H1 (cell line): ENCODE results near the gene NDC1.

Experiments
- CBX5 ChIP-seq: fragments of 300-800, 300-1000 bp; sonication (generic); IDR thresholded peaks from 2 replicates; pipeline ENCODE4 v1.7.1; 2016; ENCODE audit warnings: antibody characterized with exemption, low read length, low read depth
- CTCF ChIP-seq, 3 experiments: IDR thresholded peaks; 1 replicate in 2 of 3; 2 replicates in 1 of 3; pipeline versions ENCODE4 v1.5.1 to v1.6.1; 2011; ENCODE audit warnings: low read length in 3 of 3, mild to moderate bottlenecking in 3 of 3, inconsistent platforms in 2 of 3, low read depth in 1 of 3, moderate library complexity in 1 of 3; ENCODE audit not compliant: insufficient read depth in 1 of 3; ENCODE audit errors: control extremely low read depth in 1 of 3
- EP300 ChIP-seq, 2 experiments: IDR thresholded peaks; 1 replicate in 1 of 2; 2 replicates in 1 of 2; pipeline ENCODE4 v1.6.1; 2011 to 2012; ENCODE audit warnings: low read depth in 2 of 2, low read length in 2 of 2, mild to moderate bottlenecking in 2 of 2, borderline replicate concordance in 1 of 2, inconsistent platforms in 1 of 2, moderate library complexity in 1 of 2
- EZH2 ChIP-seq: fragments of 200-600 bp; sonication (generic); IDR thresholded peaks from 2 replicates; pipeline ENCODE4 v1.7.1; 2012; ENCODE audit warnings: low read depth, mild to moderate bottlenecking, moderate library complexity, low read length, inconsistent platforms; ENCODE audit not compliant: severe bottlenecking
- JUND ChIP-seq: IDR thresholded peaks from 2 replicates; pipeline ENCODE4 v1.6.1; 2011; ENCODE audit warnings: mild to moderate bottlenecking, improper control_type of control experiment, low read length
- POLR2A ChIP-seq, 2 experiments: IDR thresholded peaks; 1 replicate in 1 of 2; 2 replicates in 1 of 2; pipeline ENCODE4 v1.6.1; 2011; ENCODE audit warnings: low read depth in 2 of 2, low read length in 2 of 2, mild to moderate bottlenecking in 2 of 2; ENCODE audit errors: control extremely low read depth in 1 of 2
- POLR2AphosphoS5 ChIP-seq: IDR thresholded peaks from 2 replicates; pipeline ENCODE4 v1.6.1; 2011; ENCODE audit warnings: low read depth, low read length
- RAD21 ChIP-seq, 2 experiments: IDR thresholded peaks in 1 of 2; conservative IDR thresholded peaks in 1 of 2; 2 replicates each; pipeline ENCODE4 v1.6.1; 2011; ENCODE audit warnings: low read depth in 2 of 2, low read length in 2 of 2, improper control_type of control experiment in 1 of 2, inconsistent platforms in 1 of 2, mild to moderate bottlenecking in 1 of 2, moderate library complexity in 1 of 2
- SP1 ChIP-seq: IDR thresholded peaks from 2 replicates; pipeline ENCODE4 v1.6.1; 2011; ENCODE audit warnings: low read depth, low read length
- ZNF274 ChIP-seq: IDR thresholded peaks from 2 replicates; pipeline ENCODE4 v1.7.0; 2012; ENCODE audit warnings: low read length, borderline replicate concordance; ENCODE audit errors: extremely low read depth
- TF ChIP-seq, protein P1 (sequence below): IDR thresholded peaks from 2 replicates; pipeline ENCODE4 v1.6.1; 2012; ENCODE audit warnings: low read length, inconsistent platforms
- TF ChIP-seq, protein P2 (sequence below): IDR thresholded peaks from 2 replicates; pipeline ENCODE4 v1.6.1; 2012; ENCODE audit warnings: inconsistent platforms

- no peak for TF ChIP-seq JUND
- TF ChIP-seq, protein P1, sequence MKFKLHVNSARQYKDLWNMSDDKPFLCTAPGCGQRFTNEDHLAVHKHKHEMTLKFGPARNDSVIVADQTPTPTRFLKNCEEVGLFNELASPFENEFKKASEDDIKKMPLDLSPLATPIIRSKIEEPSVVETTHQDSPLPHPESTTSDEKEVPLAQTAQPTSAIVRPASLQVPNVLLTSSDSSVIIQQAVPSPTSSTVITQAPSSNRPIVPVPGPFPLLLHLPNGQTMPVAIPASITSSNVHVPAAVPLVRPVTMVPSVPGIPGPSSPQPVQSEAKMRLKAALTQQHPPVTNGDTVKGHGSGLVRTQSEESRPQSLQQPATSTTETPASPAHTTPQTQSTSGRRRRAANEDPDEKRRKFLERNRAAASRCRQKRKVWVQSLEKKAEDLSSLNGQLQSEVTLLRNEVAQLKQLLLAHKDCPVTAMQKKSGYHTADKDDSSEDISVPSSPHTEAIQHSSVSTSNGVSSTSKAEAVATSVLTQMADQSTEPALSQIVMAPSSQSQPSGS, result no peak
- no peak for TF ChIP-seq CTCF (IDR thresholded peaks at IDR 0.05; ENCODE audit: control extremely low read depth in 1 of 3, insufficient read depth in 1 of 3, low read depth in 1 of 3, low read length in 3 of 3)
- no peak for TF ChIP-seq POLR2A (IDR thresholded peaks at IDR 0.05; ENCODE audit: control extremely low read depth in 1 of 2, low read depth in 2 of 2, low read length in 2 of 2)
- TF ChIP-seq, protein P2, sequence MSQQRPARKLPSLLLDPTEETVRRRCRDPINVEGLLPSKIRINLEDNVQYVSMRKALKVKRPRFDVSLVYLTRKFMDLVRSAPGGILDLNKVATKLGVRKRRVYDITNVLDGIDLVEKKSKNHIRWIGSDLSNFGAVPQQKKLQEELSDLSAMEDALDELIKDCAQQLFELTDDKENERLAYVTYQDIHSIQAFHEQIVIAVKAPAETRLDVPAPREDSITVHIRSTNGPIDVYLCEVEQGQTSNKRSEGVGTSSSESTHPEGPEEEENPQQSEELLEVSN, result no peak
- TF ChIP-seq POLR2AphosphoS5, result no peak
- TF ChIP-seq EP300 (IDR thresholded peaks at IDR 0.05; ENCODE audit: borderline replicate concordance in 1 of 2, low read depth in 2 of 2, low read length in 2 of 2), result no peak
- no peak for TF ChIP-seq EZH2
- TF ChIP-seq RAD21 (IDR thresholded peaks at IDR 0.05 in 1 of 2, conservative IDR thresholded peaks at IDR 0.05 in 1 of 2; ENCODE audit: low read depth in 2 of 2, low read length in 2 of 2), result no peak
- no peak for TF ChIP-seq SP1
- no peak for TF ChIP-seq CBX5
- TF ChIP-seq ZNF274, result no peak
Observed at GRCh38 chr1:53727461-53728092, 110.5 kb downstream of the NDC1 start.
